C4-2B (cell line): ENCODE results near the gene ARHGAP35.

Experiments used
- ZFX ChIP-seq: fragments of 450-650 bp; IDR thresholded peaks from 2 replicates; pipeline ENCODE4 v1.6.1; 2017
- TF ChIP-seq, protein P1 (sequence below): fragments of 450-650 bp; conservative IDR thresholded peaks from 2 replicates; pipeline ENCODE4 v1.5.1; 2017; ENCODE audit warnings: mild to moderate bottlenecking

DNA sequence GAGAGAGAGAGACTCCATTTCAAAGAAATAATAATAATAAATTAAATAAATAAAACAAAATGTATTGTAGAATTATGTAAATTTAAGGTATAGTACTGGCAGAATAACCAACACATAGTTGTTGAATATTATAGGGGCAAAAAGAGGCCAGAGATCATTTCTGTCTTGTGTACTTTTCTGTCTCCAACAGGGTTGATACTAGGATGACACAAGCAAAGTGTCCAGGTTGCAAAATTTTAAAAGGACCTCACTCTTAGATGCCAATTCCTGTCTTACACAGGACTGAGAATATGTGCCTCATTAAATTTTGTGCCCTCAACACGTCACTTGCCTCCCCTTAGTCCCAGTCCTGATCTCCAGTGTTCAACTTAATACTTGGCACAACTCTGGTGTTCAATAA lies 8.0 kb upstream of the ARHGAP35 start:
- TF ChIP-seq, protein P1, sequence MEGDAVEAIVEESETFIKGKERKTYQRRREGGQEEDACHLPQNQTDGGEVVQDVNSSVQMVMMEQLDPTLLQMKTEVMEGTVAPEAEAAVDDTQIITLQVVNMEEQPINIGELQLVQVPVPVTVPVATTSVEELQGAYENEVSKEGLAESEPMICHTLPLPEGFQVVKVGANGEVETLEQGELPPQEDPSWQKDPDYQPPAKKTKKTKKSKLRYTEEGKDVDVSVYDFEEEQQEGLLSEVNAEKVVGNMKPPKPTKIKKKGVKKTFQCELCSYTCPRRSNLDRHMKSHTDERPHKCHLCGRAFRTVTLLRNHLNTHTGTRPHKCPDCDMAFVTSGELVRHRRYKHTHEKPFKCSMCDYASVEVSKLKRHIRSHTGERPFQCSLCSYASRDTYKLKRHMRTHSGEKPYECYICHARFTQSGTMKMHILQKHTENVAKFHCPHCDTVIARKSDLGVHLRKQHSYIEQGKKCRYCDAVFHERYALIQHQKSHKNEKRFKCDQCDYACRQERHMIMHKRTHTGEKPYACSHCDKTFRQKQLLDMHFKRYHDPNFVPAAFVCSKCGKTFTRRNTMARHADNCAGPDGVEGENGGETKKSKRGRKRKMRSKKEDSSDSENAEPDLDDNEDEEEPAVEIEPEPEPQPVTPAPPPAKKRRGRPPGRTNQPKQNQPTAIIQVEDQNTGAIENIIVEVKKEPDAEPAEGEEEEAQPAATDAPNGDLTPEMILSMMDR, result no peak
- no peak for TF ChIP-seq ZFX
